HG02981 (cell line): ENCODE measurements around the gene MRPL22.
"Not testable (repeated sequence)": the region's sequence is repeated elsewhere in the genome, so short reads cannot be mapped to it uniquely, and the experiment has no call there.

Source experiments
- ATAC-seq: cut with Tn5 transposase; IDR thresholded peaks from one replicate; pipeline ENCODE4 v1.9.1; 2021; ENCODE audit warnings: mild to moderate bottlenecking, moderate library complexity; ENCODE audit not compliant: unreplicated experiment

Gene MRPL22

GRCh38 chr5:154940772-154941620 is at the start of gene MRPL22:
MRPL22 (plus strand) TSS chr5:154941073; CDS start chr5:154941111, 38 bp downstream.
- peak; percentile 39 for ATAC-seq

GRCh38 chr5:154892369-154892771 is 48.5 kb upstream of the MRPL22 start:
- ATAC-seq: no peak

GRCh38 chr5:154893381-154893780 is 47.5 kb upstream of the MRPL22 start:
- no peak for ATAC-seq

GRCh38 chr5:154895606-154896561 is 45.0 kb upstream of the MRPL22 start:
- ATAC-seq: no peak

GRCh38 chr5:154896562-154897165 is 44.2 kb upstream of the MRPL22 start:
- no peak for ATAC-seq

DNA sequence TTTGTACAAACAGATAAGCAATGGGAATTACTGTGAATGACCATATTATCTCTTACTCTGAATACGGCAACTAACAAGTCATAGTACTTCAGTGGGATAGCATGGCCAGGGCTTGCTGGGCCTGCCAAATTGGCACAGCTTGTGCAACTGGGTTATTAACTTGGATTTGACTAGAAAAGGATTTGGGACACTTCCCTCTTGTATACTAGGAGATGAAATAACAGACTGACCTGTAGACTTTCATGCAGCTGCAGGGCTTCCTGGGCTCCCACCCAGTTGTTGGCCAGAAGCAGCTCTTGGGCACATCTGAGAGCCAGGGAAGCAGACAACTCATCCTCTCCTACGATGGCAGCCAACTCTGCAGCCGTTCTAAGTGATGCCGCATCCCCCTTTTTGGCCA is 42.7 kb upstream of the MRPL22 start:
- no peak for ATAC-seq

- no peak for ATAC-seq
These were observed 41.6 kb upstream of the MRPL22 start for GRCh38 chr5:154899151-154899816.

- ATAC-seq: no peak
These were observed 40.8 kb upstream of the MRPL22 start for GRCh38 chr5:154900066-154900465.

GRCh38 chr5:154901276-154901675 is 39.6 kb upstream of the MRPL22 start:
- ATAC-seq: no peak

DNA sequence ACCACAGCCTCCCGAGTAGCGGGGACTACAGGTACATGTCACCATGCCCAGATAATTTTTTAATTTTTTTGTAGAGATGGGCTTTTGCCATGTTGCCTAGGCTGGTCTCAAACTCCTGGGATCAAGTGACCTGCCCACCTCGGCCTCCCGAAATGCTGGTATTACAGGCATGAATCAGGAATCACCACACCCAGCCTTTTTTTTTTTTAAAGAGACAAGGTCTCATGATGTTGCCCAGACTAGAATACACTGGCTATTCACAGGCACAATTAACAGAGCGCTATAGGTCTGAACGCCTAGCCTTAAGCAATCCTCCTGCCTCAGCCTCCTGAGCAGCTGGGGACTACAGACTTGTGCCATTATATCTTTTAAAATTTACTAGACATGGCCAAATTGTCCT is 39.0 kb upstream of the MRPL22 start:
- no peak for ATAC-seq

GRCh38 chr5:154905601-154906000 is 35.3 kb upstream of the MRPL22 start:
- not testable (repeated sequence) for ATAC-seq

DNA sequence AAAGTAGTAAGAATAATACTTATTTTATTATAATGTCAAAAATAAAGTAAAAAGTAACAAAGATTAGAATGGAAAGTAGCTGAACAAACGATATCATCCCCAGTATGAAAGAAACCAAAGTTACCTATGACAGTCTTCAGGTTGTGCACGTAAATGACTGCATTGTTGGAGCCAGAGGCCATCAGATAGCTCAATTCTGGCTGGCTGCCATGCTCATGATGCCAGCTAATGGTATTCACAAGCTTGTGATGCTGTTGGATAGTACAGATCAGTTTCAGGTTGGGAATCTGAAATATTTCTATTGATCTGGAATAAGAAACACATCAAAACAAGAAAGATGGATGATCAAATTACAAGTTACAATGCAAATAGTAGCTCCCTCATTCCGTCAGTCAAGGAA is 24.0 kb upstream of the MRPL22 start:
- no peak for ATAC-seq

- ATAC-seq: no peak
These were observed 23.1 kb upstream of the MRPL22 start for GRCh38 chr5:154917757-154918156.

GRCh38 chr5:154923441-154924430 is 17.1 kb upstream of the MRPL22 start:
- no peak for ATAC-seq

GRCh38 chr5:154933537-154933936 is 7.3 kb upstream of the MRPL22 start:
- no peak for ATAC-seq

DNA sequence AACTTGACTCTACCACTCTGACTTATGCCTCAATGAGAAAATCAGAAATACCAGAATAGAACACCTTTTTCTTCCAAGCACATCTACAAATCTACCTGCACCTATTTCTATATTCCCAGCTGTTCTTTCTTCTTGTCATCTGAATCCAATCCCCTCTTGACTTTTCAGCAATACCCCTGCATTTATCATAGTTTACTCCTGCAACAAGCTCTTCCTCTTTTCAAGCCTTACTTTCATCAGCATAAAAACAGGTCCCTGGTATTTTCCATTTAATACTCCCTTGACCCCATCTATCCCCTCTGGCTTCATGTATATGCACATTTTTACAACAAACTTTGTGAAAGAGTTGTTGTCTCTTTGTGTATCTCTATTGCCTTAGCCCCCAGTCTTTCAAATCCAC is 6.0 kb upstream of the MRPL22 start:
- ATAC-seq: no peak

GRCh38 chr5:154937186-154937717 is 3.6 kb upstream of the MRPL22 start:
- no peak for ATAC-seq

- peak; percentile 85 for ATAC-seq
These were observed 3.0 kb upstream of the MRPL22 start, which contains the start of gene GEMIN5 for GRCh38 chr5:154937718-154938466. GEMIN5 (minus strand) TSS chr5:154938211; CDS start chr5:154938133, 78 bp downstream.
